ENCODE results near the gene MADCAM1. TPM values are rescaled to one million over a fixed set of nuclear protein-coding genes. Genes with fewer than 3 reads are reported as not detected.

The MADCAM1 gene
- total RNA-seq, 2 experiments from 2014 or later = 0.20 to 0.22 TPM

DNA sequence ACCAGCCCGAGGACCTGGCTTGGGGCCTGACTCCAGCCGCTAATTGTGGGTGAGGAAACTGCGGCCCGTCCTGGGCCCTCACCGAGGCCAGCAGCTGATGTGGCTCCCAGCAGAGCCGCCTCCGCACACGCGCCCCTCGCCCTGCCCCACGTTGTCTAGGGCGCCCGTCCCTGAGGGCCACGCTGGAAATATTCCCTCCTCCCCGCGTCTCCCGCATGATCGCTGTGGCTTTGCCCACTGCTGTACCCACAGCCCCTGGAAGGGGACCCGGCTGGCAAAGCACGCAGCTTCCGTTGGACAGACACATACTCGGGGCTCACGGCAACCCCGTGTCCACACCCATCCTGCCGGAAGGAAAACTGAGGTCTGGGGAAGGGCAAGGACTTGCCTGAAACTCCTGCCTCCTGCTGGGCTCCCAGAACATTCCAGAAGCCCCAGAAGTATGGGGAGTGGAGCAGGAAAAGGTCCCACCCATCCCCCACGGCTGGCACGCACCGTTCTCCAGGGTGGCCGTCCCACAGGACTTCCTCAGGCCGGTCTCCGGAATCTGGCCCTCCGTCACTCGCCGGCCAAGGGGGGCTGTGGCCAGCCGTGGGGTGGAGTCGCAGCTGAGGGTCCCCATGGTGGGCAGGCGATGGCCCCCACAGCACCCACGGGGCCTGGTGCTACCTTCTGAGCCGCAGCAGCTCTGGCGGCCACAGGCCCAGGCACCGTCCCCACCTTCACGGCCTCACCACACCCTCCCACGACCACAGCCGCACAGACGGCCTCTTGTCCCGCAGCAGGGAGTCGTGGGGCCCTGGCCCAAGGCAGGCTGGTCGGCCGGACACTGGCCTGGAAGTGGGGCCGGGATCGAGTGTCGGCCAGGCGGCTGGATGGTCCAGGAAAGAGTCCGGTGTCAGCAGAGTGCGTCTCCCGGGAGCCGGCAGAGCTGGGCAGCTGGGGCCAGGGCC, 21.9 kb upstream of the MADCAM1 start:
- ChIA-PET CTCF (no interaction called here), POLR2A (no interaction called here)
- intact Hi-C loops (cut with micrococcal nuclease) = no loop called here
- DNase-seq (no peak), ATAC-seq (no peak)
- TF ChIP-seq, protein P1, sequence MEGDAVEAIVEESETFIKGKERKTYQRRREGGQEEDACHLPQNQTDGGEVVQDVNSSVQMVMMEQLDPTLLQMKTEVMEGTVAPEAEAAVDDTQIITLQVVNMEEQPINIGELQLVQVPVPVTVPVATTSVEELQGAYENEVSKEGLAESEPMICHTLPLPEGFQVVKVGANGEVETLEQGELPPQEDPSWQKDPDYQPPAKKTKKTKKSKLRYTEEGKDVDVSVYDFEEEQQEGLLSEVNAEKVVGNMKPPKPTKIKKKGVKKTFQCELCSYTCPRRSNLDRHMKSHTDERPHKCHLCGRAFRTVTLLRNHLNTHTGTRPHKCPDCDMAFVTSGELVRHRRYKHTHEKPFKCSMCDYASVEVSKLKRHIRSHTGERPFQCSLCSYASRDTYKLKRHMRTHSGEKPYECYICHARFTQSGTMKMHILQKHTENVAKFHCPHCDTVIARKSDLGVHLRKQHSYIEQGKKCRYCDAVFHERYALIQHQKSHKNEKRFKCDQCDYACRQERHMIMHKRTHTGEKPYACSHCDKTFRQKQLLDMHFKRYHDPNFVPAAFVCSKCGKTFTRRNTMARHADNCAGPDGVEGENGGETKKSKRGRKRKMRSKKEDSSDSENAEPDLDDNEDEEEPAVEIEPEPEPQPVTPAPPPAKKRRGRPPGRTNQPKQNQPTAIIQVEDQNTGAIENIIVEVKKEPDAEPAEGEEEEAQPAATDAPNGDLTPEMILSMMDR (IDR thresholded peaks at IDR 0.05) = no peak
- Mint-ChIP-seq H3K4me1 (ENCODE audit: low read depth) (no peaks in the 10 kb centered on the region), H3K27me3 (no peaks in the 10 kb centered on the region), H3K9me3 (no peaks in the 10 kb centered on the region), H3K27ac (no peak overlapping the region), H3K4me3 (no peak overlapping the region), H3K36me3 (ENCODE audit: low read depth) (no peaks in the 10 kb centered on the region)

DNA sequence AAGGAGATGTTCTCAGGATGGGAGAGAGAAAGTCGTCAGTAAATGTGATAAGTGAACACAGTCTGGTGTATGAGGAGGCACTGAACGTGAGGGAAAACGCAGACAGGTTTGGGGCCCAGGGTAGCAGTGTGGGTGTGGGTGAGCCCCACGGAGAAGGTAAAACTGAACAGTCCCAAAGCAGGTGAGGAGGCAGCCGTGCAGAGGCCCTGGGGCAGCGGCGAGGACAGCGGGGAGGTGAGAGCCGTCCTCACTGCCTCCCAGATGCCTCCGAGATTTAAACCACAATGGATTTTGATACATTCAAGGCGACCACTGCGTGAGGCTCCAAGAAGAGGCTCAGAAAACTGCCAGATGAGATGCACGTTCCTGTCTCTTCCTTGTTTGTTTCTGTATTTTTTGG, 20.9 kb upstream of the MADCAM1 start:
- intact Hi-C loops (cut with micrococcal nuclease) = no loop called here
- H3K27me3 Mint-ChIP-seq = no peaks in the 10 kb centered on the region
- ChIA-PET CTCF (no interaction called here), POLR2A (no interaction called here)
- H3K27ac Mint-ChIP-seq = no peak overlapping the region
- H3K9me3 Mint-ChIP-seq = peaks cover 6% of the 10 kb centered on the region
- H3K4me3 Mint-ChIP-seq = no peak overlapping the region
- TF ChIP-seq, protein P1 (IDR thresholded peaks at IDR 0.05) = no peak
- no peak for ATAC-seq
- peaks cover 3% of the 10 kb centered on the region for H3K36me3 Mint-ChIP-seq (ENCODE audit: low read depth)
- H3K4me1 Mint-ChIP-seq (ENCODE audit: low read depth) = peaks cover 6% of the 10 kb centered on the region
- no peak for DNase-seq

DNA sequence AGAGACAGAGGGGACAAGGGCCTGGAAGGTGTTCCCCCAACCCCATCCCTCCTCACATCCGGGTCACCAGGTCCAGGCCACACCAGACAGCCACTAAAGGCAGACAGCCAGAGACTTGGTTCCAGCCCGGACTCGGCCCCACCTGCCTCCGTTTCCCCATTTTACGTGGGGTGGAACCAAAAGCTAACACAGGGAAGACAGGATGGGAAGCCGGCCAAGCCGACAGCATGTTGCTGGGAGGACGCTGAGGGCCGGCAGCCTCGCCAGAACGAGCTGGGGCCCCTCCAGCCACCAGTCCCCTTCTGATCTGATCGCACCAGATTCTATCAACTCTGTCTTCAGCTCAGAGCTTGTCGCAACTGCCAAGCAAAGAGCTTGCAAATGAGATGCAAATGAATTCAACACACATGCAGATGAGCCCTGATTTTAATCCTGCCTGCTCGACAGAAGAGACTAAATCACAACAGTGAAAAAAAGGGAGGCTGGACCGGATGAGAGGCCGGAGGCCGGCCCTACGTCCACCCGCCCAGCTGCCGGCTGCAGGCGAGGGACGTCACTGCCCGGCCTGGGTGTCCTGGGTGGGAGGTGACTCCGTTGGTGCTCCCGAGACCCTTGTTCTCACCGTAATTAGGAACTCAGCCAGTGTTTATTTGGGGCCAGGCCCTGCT, 17.9 kb upstream of the MADCAM1 start:
- peaks cover 8% of the 10 kb centered on the region for H3K4me1 Mint-ChIP-seq (ENCODE audit: low read depth)
- no peak for ATAC-seq
- POLR2A ChIA-PET = no interaction called here

DNA sequence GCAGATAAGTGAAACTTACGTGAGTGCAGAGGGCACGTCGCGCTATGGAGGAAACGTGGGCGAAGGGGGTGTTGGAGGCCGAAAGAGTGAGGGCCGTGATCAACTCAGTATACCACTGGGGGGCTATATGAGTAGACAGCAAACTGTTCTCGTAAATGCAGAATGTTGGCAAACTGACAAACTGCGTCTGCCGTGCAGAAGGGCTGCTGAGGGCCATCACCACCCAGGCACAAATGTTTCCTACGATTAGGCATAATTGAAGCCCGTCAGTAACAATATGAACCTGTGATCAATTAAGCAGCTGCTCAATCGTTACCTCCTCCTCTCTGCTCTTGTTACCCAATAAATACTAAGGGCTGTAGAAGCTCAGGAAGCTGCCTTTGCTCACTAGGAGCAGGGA, 17.3 kb upstream of the MADCAM1 start:
- intact Hi-C loops (cut with micrococcal nuclease) = no loop called here
- CTCF ChIA-PET = interaction anchor here (1.2 kb wide), 1 partner anchor 95 kb away, joined by 5 read pairs; no protein-coding TSS in a partner anchor
- H3K27ac Mint-ChIP-seq = no peak overlapping the region

More for the DNA sequence above, 17.9 kb upstream of the MADCAM1 start:
- CTCF ChIA-PET = interaction anchor here (1.2 to 1.8 kb wide), 3 partner anchors 28 to 94 kb away, joined by 3 to 5 read pairs (median 4); no protein-coding TSS in a partner anchor
- TF ChIP-seq, protein P1 (IDR thresholded peaks at IDR 0.05) = no peak
- no peak overlapping the region for H3K27ac Mint-ChIP-seq
- DNase-seq = no peak
- H3K36me3 Mint-ChIP-seq (ENCODE audit: low read depth) = peaks cover 12% of the 10 kb centered on the region
- intact Hi-C loops (cut with micrococcal nuclease) = no loop called here
- H3K27me3 Mint-ChIP-seq = peaks cover 1% of the 10 kb centered on the region
- H3K4me3 Mint-ChIP-seq = no peak overlapping the region
- H3K9me3 Mint-ChIP-seq = peaks cover 19% of the 10 kb centered on the region

More for the DNA sequence above, 17.3 kb upstream of the MADCAM1 start:
- Mint-ChIP-seq H3K27me3 (peaks cover 4% of the 10 kb centered on the region), H3K4me1 (ENCODE audit: low read depth) (peaks cover 8% of the 10 kb centered on the region), H3K4me3 (no peak overlapping the region), H3K9me3 (peaks cover 19% of the 10 kb centered on the region), H3K36me3 (ENCODE audit: low read depth) (peaks cover 12% of the 10 kb centered on the region)
- no peak for ATAC-seq
- TF ChIP-seq, protein P1 (IDR thresholded peaks at IDR 0.05) = no peak
- POLR2A ChIA-PET = no interaction called here
- DNase-seq = no peak

Measured in activated CD8-positive, alpha-beta T cell treated with anti-CD3 and anti-CD28 coated beads for 36 hours (primary cell).